A673 (cell line): ENCODE results near the gene MIEF2. TPM values are rescaled to one million over a fixed set of nuclear protein-coding genes. Genes with fewer than 3 reads are reported as not detected.

ENCODE experiments used
- BruUV-seq: library from RNA; stranded (reverse); fragments of 400-500 nt; replicated peaks from 2 replicates; lab custom pipeline; 2021; lab: Mats Ljungman, UMichigan
- CTCF ChIA-PET: fragments of 300-600 bp; sonication (Branson Sonifier 250); formaldehyde crosslinking; loops from one replicate; lab custom pipeline; 2022; ENCODE audit warnings: antibody characterized with exemption; lab: Charles Lee
- POLR2A ChIA-PET: fragments of 300-600 bp; sonication (Branson Sonifier 250); formaldehyde crosslinking; loops from one replicate; lab custom pipeline; 2022; ENCODE audit warnings: antibody characterized with exemption; ENCODE audit not compliant: low non-redundant PET; lab: Charles Lee
- DNase-seq: peaks from one replicate; pipeline ENCODE4 v3.0.0-alpha.2; 2015; ENCODE audit warnings: low spot score
- H3K27ac ChIP-seq: fragments of 200-600 bp; sonication (generic); 2 replicates; pipeline ENCODE4 v1.5.1; 2016; ENCODE audit warnings: mixed run types, low read depth, mild to moderate bottlenecking, mixed read lengths, antibody characterized with exemption, low read length; ENCODE audit not compliant: poor library complexity, severe bottlenecking
- H3K27me3 ChIP-seq: fragments of 200-600 bp; sonication (generic); replicated peaks from 2 replicates; pipeline ENCODE4 v1.6.1; 2017; ENCODE audit warnings: mixed run types, low read depth, mild to moderate bottlenecking, mixed read lengths, antibody characterized with exemption, low read length; ENCODE audit not compliant: insufficient read depth, poor library complexity
- H3K36me3 ChIP-seq: fragments of 200-600 bp; sonication (generic); 2 replicates; pipeline ENCODE4 v1.6.1; 2016; ENCODE audit warnings: mixed run types, mild to moderate bottlenecking, mixed read lengths, antibody characterized with exemption, low read length; ENCODE audit not compliant: insufficient read depth, poor library complexity, severe bottlenecking
- H3K4me1 ChIP-seq: fragments of 200-600 bp; sonication (generic); 2 replicates; pipeline ENCODE4 v1.6.1; 2017; ENCODE audit warnings: mixed run types, mild to moderate bottlenecking, mixed read lengths, antibody characterized with exemption, low read length; ENCODE audit not compliant: insufficient read depth, poor library complexity, severe bottlenecking
- H3K4me3 ChIP-seq: fragments of 200-600 bp; sonication (generic); 2 replicates; pipeline ENCODE4 v1.5.1; 2016; ENCODE audit warnings: low read depth, mixed run types, mild to moderate bottlenecking, mixed read lengths, low read length; ENCODE audit not compliant: poor library complexity, severe bottlenecking
- H3K9me3 ChIP-seq: fragments of 200-600 bp; sonication (generic); 2 replicates; pipeline ENCODE4 v1.6.1; 2016; ENCODE audit warnings: mixed run types, low read depth, mild to moderate bottlenecking, mixed read lengths, antibody characterized with exemption, low read length; ENCODE audit not compliant: poor library complexity, severe bottlenecking
- CTCF ChIP-seq: fragments of 300-800, 200-600 bp; sonication (generic); conservative IDR thresholded peaks from 2 replicates; pipeline ENCODE4 v1.5.1; 2017; ENCODE audit warnings: low read depth, mild to moderate bottlenecking, antibody characterized with exemption, low read length, moderate library complexity, mixed read lengths
- EZH2 ChIP-seq: fragments of 200-600 bp; sonication (generic); IDR thresholded peaks from 2 replicates; pipeline ENCODE4 v1.6.1; 2017; ENCODE audit warnings: borderline replicate concordance, low read depth, mild to moderate bottlenecking, mixed read lengths, antibody characterized with exemption, low read length; ENCODE audit not compliant: poor library complexity, severe bottlenecking
- intact Hi-C: fragments of 100-400 bp; cut with micrococcal nuclease; formaldehyde crosslinking; loops from one replicate; pipeline ENCODE4 v1.10.0; 2022; ENCODE audit not compliant: unreplicated experiment
- total RNA-seq: library from RNA; stranded (reverse); gene quantifications from 2 replicates; pipeline ENCODE4 v1.2.3, GENCODE V29; 2021

Gene MIEF2
- total RNA-seq, 1 experiment from 2014 or later, result 8.1 TPM

- CTCF ChIA-PET, result interaction anchor here (0.5 kb wide), 1 partner anchor 18 kb away, joined by 5 read pairs; no protein-coding TSS in a partner anchor
- no peaks in the 10 kb centered on the region for H3K27me3 ChIP-seq
- intact Hi-C loops, result no loop called here
- no peak overlapping the region for H3K4me3 ChIP-seq
- H3K9me3 ChIP-seq, result no peaks in the 10 kb centered on the region
- no peak overlapping the region for H3K27ac ChIP-seq
- H3K36me3 ChIP-seq, result peaks cover 12% of the 10 kb centered on the region
- TF ChIP-seq EZH2, result no peak
- TF ChIP-seq CTCF, result no peak
- DNase-seq, result no peak
- H3K4me1 ChIP-seq, result no peaks in the 10 kb centered on the region
- no TSS peak for BruUV-seq
- POLR2A ChIA-PET, result no interaction called here
These were observed 24.7 kb upstream of the MIEF2 start for GRCh38 chr17:18235743-18236256.

GRCh38 chr17:18236494-18236893 is 24.0 kb upstream of the MIEF2 start:
- H3K27ac ChIP-seq, result no peak overlapping the region
- CTCF ChIA-PET, result no interaction called here
- H3K36me3 ChIP-seq, result peaks cover 12% of the 10 kb centered on the region
- no TSS peak for BruUV-seq
- intact Hi-C loops, result no loop called here
- POLR2A ChIA-PET, result no interaction called here
- H3K9me3 ChIP-seq, result no peaks in the 10 kb centered on the region
- no peak overlapping the region for H3K4me3 ChIP-seq
- TF ChIP-seq EZH2 (no peak), CTCF (no peak)
- no peaks in the 10 kb centered on the region for H3K4me1 ChIP-seq
- H3K27me3 ChIP-seq, result no peaks in the 10 kb centered on the region
- DNase-seq, result no peak

DNA sequence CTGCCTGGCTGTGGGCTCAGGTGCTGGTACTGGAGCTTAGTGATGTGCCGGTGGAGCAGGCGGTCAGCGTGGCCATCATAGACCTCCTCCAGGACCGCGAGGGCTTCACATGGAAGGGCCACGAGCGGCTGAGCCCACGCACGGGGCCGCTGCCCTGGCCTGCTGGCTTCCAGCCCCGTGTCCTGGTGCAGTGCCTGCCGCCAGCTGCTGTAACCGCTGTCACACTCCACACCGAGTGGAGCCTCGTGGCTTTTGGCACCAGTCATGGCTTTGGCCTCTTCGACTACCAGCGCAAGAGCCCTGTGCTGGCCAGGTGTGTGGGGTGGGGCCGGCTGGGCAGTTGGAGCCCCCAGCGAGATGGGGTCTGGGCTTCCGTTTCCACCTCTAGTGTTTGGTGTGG is 23.0 kb upstream of the MIEF2 start:
- Histone ChIP-seq H3K4me1 (no peaks in the 10 kb centered on the region), H3K9me3 (no peaks in the 10 kb centered on the region), H3K27ac (no peak overlapping the region), H3K27me3 (no peaks in the 10 kb centered on the region), H3K4me3 (no peak overlapping the region), H3K36me3 (peaks cover 12% of the 10 kb centered on the region)
- TF ChIP-seq EZH2 (no peak), CTCF (no peak)
- POLR2A ChIA-PET, result no interaction called here
- intact Hi-C loops, result no loop called here
- no peak for DNase-seq
- CTCF ChIA-PET, result no interaction called here
- no TSS peak for BruUV-seq
